ENCODE data around the gene CASP14.

DNA sequence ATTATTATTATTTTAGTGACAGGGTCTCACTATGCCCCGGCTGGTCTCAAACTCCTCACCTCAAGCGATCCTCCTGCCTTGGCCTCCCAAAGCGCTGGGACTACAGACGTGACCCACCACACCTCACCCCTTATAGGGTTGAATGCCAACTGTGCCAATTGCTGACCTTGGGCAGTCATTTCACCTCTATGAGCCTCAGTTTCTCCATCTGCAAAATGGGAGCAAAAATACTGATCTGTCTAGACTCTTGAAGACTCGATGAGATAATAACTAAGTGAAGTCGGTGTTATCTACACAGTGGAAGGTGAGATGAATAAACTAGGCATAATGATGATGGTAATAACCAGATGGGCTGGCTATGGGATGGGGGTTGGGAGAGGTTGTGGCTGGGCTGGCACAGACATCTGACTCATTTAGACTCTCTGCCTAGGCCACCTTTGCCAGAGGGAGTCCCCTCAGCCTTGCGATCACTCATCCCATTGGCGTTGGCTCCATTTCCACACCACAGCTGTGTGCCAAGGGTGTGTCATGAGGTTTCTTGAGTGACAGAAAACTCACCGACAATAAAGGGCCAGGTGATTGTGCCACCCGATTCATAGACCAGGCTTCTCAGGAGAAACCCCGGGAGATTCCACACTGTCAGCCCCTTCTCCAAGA lies at the start of gene CASP14:
- TF ChIP-seq MAZ (IDR thresholded peaks at IDR 0.05; ENCODE audit: borderline replicate concordance, low read depth, low read length), result no peak
- no peak for TF ChIP-seq MAZ (CRISPR knock-in tag; IDR thresholded peaks at IDR 0.05; ENCODE audit: low read depth)
- TF ChIP-seq, protein P1, sequence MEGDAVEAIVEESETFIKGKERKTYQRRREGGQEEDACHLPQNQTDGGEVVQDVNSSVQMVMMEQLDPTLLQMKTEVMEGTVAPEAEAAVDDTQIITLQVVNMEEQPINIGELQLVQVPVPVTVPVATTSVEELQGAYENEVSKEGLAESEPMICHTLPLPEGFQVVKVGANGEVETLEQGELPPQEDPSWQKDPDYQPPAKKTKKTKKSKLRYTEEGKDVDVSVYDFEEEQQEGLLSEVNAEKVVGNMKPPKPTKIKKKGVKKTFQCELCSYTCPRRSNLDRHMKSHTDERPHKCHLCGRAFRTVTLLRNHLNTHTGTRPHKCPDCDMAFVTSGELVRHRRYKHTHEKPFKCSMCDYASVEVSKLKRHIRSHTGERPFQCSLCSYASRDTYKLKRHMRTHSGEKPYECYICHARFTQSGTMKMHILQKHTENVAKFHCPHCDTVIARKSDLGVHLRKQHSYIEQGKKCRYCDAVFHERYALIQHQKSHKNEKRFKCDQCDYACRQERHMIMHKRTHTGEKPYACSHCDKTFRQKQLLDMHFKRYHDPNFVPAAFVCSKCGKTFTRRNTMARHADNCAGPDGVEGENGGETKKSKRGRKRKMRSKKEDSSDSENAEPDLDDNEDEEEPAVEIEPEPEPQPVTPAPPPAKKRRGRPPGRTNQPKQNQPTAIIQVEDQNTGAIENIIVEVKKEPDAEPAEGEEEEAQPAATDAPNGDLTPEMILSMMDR (CRISPR knock-in tag; IDR thresholded peaks at IDR 0.05), result no peak
- TF ChIP-seq, protein P2, sequence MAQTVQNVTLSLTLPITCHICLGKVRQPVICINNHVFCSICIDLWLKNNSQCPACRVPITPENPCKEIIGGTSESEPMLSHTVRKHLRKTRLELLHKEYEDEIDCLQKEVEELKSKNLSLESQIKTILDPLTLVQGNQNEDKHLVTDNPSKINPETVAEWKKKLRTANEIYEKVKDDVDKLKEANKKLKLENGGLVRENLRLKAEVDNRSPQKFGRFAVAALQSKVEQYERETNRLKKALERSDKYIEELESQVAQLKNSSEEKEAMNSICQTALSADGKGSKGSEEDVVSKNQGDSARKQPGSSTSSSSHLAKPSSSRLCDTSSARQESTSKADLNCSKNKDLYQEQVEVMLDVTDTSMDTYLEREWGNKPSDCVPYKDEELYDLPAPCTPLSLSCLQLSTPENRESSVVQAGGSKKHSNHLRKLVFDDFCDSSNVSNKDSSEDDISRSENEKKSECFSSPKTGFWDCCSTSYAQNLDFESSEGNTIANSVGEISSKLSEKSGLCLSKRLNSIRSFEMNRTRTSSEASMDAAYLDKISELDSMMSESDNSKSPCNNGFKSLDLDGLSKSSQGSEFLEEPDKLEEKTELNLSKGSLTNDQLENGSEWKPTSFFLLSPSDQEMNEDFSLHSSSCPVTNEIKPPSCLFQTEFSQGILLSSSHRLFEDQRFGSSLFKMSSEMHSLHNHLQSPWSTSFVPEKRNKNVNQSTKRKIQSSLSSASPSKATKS (CRISPR knock-in tag; IDR thresholded peaks at IDR 0.05), result no peak
- TF ChIP-seq ZKSCAN1 (IDR thresholded peaks at IDR 0.05; ENCODE audit: low read length), result no peak
- TF ChIP-seq HDAC2 (CRISPR knock-in tag; IDR thresholded peaks at IDR 0.05), result no peak
- no peak for TF ChIP-seq CEBPB (IDR thresholded peaks at IDR 0.05; ENCODE audit: borderline replicate concordance, low read depth, low read length)
- no peak for TF ChIP-seq MAFF (IDR thresholded peaks at IDR 0.05; ENCODE audit: low read depth, low read length)
- TF ChIP-seq TP53 (CRISPR knock-in tag; conservative IDR thresholded peaks at IDR 0.05), result no peak
- TF ChIP-seq, protein P3, sequence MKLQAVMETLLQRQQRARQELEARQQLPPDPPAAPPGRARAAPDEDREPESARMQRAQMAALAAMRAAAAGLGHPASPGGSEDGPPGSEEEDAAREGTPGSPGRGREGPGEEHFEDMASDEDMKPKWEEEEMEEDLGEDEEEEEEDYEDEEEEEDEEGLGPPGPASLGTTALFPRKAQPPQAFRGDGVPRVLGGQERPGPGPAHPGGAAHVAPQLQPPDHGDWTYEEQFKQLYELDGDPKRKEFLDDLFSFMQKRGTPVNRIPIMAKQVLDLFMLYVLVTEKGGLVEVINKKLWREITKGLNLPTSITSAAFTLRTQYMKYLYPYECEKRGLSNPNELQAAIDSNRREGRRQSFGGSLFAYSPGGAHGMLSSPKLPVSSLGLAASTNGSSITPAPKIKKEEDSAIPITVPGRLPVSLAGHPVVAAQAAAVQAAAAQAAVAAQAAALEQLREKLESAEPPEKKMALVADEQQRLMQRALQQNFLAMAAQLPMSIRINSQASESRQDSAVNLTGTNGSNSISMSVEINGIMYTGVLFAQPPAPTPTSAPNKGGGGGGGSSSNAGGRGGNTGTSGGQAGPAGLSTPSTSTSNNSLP (IDR thresholded peaks at IDR 0.05; ENCODE audit: low read depth, low read length), result no peak
- no peak for TF ChIP-seq ZFX (CRISPR knock-in tag; IDR thresholded peaks at IDR 0.05; ENCODE audit: low read depth)
- no peak for TF ChIP-seq RXRB (CRISPR knock-in tag; IDR thresholded peaks at IDR 0.05; ENCODE audit: borderline replicate concordance)
- TF ChIP-seq TMF1 (CRISPR knock-in tag; IDR thresholded peaks at IDR 0.05; ENCODE audit: low read depth), result no peak
